K562 (cell line): ENCODE results near the gene REX1BD. TPM values are rescaled to one million over a fixed set of nuclear protein-coding genes. Genes with fewer than 3 reads are reported as not detected.
A peak's percentile ranks its signal among the peaks of the same experiment; 100 is the strongest.

ENCODE experiments used
- ARID4B ChIP-seq: sonication (generic); formaldehyde crosslinking; IDR thresholded peaks from 2 replicates; pipeline ENCODE4 v1.8.0; 2022; ENCODE audit warnings: mild to moderate bottlenecking, missing genetic modification reagents
- BDP1 ChIP-seq: IDR thresholded peaks from 3 replicates; pipeline ENCODE4 v1.6.1; 2011; ENCODE audit not compliant: insufficient read length, insufficient read depth
- CEBPB ChIP-seq: fragments of 450-650 bp; IDR thresholded peaks from 2 replicates; pipeline ENCODE4 v1.6.1; 2016; ENCODE audit warnings: missing genetic modification characterization, missing compliant biosample characterization
- CHD4 ChIP-seq: fragments of 200-600 bp; sonication (generic); IDR thresholded peaks from 3 replicates; pipeline ENCODE4 v1.6.1; 2012; ENCODE audit warnings: low read depth, mild to moderate bottlenecking, mixed read lengths, low read length, inconsistent platforms; ENCODE audit not compliant: insufficient read depth, insufficient replicate concordance, poor library complexity, severe bottlenecking
- CREB5 ChIP-seq: fragments of 250-450 bp; sonication (Bioruptor Pico); IDR thresholded peaks from 2 replicates; pipeline ENCODE4 v1.5.0; 2020; ENCODE audit warnings: mild to moderate bottlenecking
- ELF4 ChIP-seq: fragments of 450-650 bp; formaldehyde crosslinking; IDR thresholded peaks from 2 replicates; pipeline ENCODE4 v1.4.0; 2022; ENCODE audit warnings: missing genetic modification characterization
- HDAC8 ChIP-seq: fragments of 450-650 bp; IDR thresholded peaks from 2 replicates; pipeline ENCODE4 v1.6.1; 2016; ENCODE audit warnings: mild to moderate bottlenecking, missing genetic modification characterization, moderate library complexity, missing compliant biosample characterization
- HMGXB4 ChIP-seq: sonication (generic); formaldehyde crosslinking; IDR thresholded peaks from 2 replicates; pipeline ENCODE4 v1.8.1; 2023; ENCODE audit warnings: mild to moderate bottlenecking, missing genetic modification reagents
- MEF2D ChIP-seq: conservative IDR thresholded peaks from 2 replicates; pipeline ENCODE4 v1.6.1; 2016; ENCODE audit warnings: low read depth, missing genetic modification characterization, missing compliant biosample characterization
- NR3C1 ChIP-seq: sonication (generic); formaldehyde crosslinking; IDR thresholded peaks from 2 replicates; pipeline ENCODE4 v1.8.1; 2022; ENCODE audit warnings: missing genetic modification reagents
- RREB1 ChIP-seq: fragments of 250-450 bp; sonication (Bioruptor Pico); IDR thresholded peaks from 2 replicates; pipeline ENCODE4 v1.4.0; 2020
- ZNF347 ChIP-seq: fragments of 450-650 bp; formaldehyde crosslinking; IDR thresholded peaks from 2 replicates; pipeline ENCODE4 v1.4.0; 2020; ENCODE audit warnings: low read depth, mild to moderate bottlenecking, moderate library complexity
- ZNF584 ChIP-seq: fragments of 200-800 bp; sonication (Bioruptor generic); IDR thresholded peaks from 2 replicates; pipeline ENCODE4 v1.6.1; 2016; ENCODE audit warnings: low read depth, mild to moderate bottlenecking, missing genetic modification characterization, missing compliant biosample characterization
- polyA plus RNA-seq, 8 experiments: library from polyadenylated mRNA; depleted of rRNA in 4 of 8; stranded (reverse) in 5 of 8; unstranded in 3 of 8; fragments of >200 nt; fragmentation: Nextera tagmentation in 2 of 8; fragmentation: Illumina TruSeq in 1 of 8; extraction: Ambion mirVana in 2 of 8; extraction: Trizol in 1 of 8; gene quantifications; 2 replicates each; pipeline versions ENCODE4 v1.2.1 to v1.2.3, GENCODE V29; 2011 to 2014; ENCODE audit warnings: inconsistent platforms in 1 of 8, missing spikeins in 1 of 8
- total RNA-seq, 7 experiments: library from RNA; depleted of rRNA in 6 of 7; stranded (reverse); fragments of >200 nt in 6 of 7; fragmentation: Illumina TruSeq in 2 of 7; extraction: Trizol in 2 of 7; gene quantifications; 2 replicates each; pipeline versions ENCODE4 v1.2.1 to v1.2.3, GENCODE V29; 2011 to 2021; ENCODE audit warnings: low replicate concordance in 1 of 7

The REX1BD gene
- total and polyA plus RNA-seq, 9 of the 15 experiments (the other 6 are each of a cell fraction or from before 2014, with no cell fraction given): 1.9 to 136 (median 13.8) TPM

- TF ChIP-seq HMGXB4 (CRISPR knock-in tag): peak; percentile 95
- TF ChIP-seq BDP1: no peak
- no peak for TF ChIP-seq ELF4 (CRISPR knock-in tag)
- TF ChIP-seq HDAC8 (tag): no peak
- TF ChIP-seq CHD4: no peak
- no peak for TF ChIP-seq CEBPB (tag)
- no peak for TF ChIP-seq MEF2D (tag)
- TF ChIP-seq RREB1 (CRISPR knock-in tag): no peak
- no peak for TF ChIP-seq ZNF584 (CRISPR knock-in tag)
- TF ChIP-seq NR3C1 (CRISPR knock-in tag): no peak
- no peak for TF ChIP-seq CREB5 (CRISPR knock-in tag)
- no peak for TF ChIP-seq ZNF347 (CRISPR knock-in tag)
- TF ChIP-seq ARID4B (CRISPR knock-in tag): peak; percentile 86; the same call in 1 of the 2 replicates
Observed at GRCh38 chr19:18588611-18589379, at the start of gene REX1BD (continued).
